ENCODE measurements around the gene COL13A1.

Gene COL13A1

DNA sequence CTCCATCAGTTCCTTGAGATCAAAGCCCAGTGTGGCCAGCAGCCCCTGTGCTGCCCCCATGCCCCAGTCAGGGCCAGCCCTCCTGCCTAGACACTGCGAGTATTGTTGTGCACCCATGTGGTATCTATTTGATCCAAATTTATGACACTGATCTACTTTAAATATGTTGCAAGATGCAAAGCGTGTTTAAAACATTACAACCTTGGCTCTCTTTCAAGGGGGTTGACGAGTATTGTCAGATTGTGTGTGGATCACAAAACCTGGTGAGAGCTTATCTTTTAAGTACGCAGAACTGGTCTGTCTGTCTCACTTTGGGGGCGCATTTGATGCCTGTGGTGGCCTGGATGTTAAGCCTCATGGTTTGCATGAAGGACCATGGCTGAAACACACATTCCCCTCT is 108.9 kb downstream of the COL13A1 start:
- no peak overlapping the region for H3K4me3 ChIP-seq (ENCODE audit: low read length in 2 of 2)
- H3K27me3 ChIP-seq (ENCODE audit: control insufficient read depth in 2 of 2, insufficient read depth in 2 of 2, low read length in 2 of 2): no peaks in the 10 kb centered on the region
- H3K4me1 ChIP-seq (ENCODE audit: control insufficient read depth in 2 of 2, insufficient read depth in 2 of 2, low read length in 2 of 2): peaks cover 20 to 24% of the 10 kb centered on the region in 2 donors
- no peak overlapping the region for H3K9ac ChIP-seq (ENCODE audit: low read depth in 1 of 2, low read length in 2 of 2)
- no peak overlapping the region for H3K27ac ChIP-seq (ENCODE audit: low read depth in 2 of 2, low read length in 2 of 2)
- H3K36me3 ChIP-seq (ENCODE audit: control insufficient read depth in 2 of 2, insufficient read depth in 2 of 2, low read length in 2 of 2): no peaks in the 10 kb centered on the region
- H3K9me3 ChIP-seq (ENCODE audit: control insufficient read depth in 2 of 2, low read length in 2 of 2): no peaks in the 10 kb centered on the region

DNA sequence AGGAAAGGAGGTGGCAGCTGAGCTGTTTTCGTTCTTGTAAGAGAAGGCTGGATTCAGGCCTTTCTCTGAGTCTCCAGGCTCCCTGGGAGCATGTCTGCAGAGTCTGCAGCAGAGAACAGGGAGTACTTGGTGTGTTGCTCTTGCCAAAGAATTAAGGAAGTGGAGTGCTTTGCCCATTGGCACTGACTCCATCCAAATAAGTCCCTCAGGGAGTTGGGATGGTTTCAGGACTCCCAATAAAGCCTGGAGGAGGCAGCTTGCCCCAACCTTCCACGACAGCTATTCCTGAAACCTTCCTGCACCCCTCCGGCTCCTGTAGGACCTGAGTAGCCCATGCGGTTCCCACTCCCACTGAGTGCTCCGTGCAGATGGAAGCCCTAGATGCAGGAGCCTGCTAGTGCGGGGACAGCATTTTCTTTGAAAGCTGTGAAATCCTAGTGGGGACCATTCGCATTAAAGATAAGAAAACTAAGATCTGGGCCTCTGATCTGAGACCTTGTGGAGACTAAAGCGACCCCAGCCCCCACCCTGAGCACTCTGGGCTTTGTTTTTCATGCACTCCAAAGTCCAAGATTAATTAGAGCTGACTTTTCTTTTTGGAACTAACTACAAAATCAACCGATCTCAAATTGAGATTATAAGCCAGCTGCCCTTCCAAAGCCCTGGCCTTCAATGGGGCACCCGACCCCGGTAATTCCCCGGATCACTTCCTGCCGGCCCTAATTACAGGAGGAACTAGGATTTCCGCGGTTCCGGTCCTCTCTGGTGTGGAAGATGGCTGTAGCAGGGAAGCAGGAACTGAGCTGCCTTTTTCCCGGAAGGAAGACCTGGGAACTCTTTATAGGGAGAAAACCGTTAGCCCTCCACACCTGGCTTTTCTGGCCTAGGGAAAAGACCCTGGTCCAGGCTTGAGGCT is 110.2 kb downstream of the COL13A1 start:
- no peaks in the 10 kb centered on the region for H3K9me3 ChIP-seq (ENCODE audit: control insufficient read depth in 2 of 2, low read length in 2 of 2)
- peaks cover 20 to 24% of the 10 kb centered on the region in 2 donors for H3K4me1 ChIP-seq (ENCODE audit: control insufficient read depth in 2 of 2, insufficient read depth in 2 of 2, low read length in 2 of 2)
- H3K4me3 ChIP-seq (ENCODE audit: low read length in 2 of 2): no peak overlapping the region
- H3K36me3 ChIP-seq (ENCODE audit: control insufficient read depth in 2 of 2, insufficient read depth in 2 of 2, low read length in 2 of 2): no peaks in the 10 kb centered on the region
- peaks cover 0 to 3% of the 10 kb centered on the region in 2 donors for H3K27me3 ChIP-seq (ENCODE audit: control insufficient read depth in 2 of 2, insufficient read depth in 2 of 2, low read length in 2 of 2)
- H3K9ac ChIP-seq (ENCODE audit: low read depth in 1 of 2, low read length in 2 of 2): no peak overlapping the region
- H3K27ac ChIP-seq (ENCODE audit: low read depth in 2 of 2, low read length in 2 of 2): peak overlapping the region in 1 of 2 donors; percentile 3

DNA sequence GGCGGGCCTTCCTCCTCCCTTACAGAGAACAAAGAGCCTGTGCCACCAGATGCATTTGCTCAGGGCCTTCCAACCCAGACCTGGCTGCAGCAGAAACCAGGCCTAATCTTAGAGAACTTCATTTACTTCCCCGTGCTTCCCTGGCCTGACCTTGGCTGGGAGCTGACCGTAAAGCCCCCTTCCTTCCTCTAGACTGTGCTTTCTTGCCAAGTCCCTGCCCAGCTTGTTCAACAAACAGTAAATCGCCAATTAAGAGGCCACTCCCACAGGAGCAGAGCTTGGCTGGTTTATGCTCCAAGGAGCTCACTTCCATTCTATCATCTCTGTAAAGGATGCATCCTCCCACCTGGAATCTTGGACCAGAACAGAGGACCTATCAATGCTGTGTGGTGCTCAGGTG is 110.9 kb downstream of the COL13A1 start:
- peaks cover 20 to 24% of the 10 kb centered on the region in 2 donors for H3K4me1 ChIP-seq (ENCODE audit: control insufficient read depth in 2 of 2, insufficient read depth in 2 of 2, low read length in 2 of 2)

DNA sequence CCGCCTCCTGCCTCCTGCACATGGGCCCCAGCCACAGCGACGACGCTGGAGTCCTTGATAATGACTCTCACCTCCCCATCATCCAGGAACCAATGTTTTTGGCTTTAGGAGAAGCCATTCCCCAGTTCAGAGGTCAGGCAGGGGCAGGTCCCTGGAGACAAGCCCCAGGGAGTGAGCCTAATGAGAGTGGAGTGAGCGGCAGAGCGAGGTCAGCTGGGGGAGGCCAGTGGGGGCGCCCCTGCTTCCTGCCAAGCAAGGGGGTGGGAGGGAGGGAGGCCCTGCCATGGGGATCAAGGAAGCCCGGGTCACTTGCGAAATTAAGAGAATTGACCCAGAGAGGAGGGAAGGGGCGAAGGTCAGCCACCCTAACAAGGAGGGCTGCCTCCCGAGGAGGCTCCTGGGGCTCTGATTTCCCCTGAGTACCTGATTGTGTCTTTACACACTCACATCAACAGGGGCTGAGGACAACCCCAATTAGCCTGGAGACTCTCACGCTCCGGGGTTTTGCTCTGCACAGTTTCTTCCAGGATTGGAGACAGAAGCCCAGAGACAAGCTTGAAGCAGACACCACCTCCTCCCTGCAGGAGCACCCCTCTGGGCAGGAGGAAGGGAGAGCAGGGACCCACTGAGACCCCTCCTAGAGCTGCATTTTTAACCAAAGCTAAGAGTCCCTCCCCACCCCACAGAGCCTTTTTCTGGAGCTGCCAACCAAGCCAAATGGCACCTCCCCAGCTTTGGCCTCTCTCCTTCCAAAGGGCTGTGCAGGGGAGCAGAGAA is 112.1 kb downstream of the COL13A1 start:
- Histone ChIP-seq H3K27me3 (ENCODE audit: control insufficient read depth in 2 of 2, insufficient read depth in 2 of 2, low read length in 2 of 2) (peaks cover 0 to 3% of the 10 kb centered on the region in 2 donors), H3K9me3 (ENCODE audit: control insufficient read depth in 2 of 2, low read length in 2 of 2) (no peaks in the 10 kb centered on the region), H3K9ac (ENCODE audit: low read depth in 1 of 2, low read length in 2 of 2) (no peak overlapping the region), H3K27ac (ENCODE audit: low read depth in 2 of 2, low read length in 2 of 2) (no peak overlapping the region), H3K4me1 (ENCODE audit: control insufficient read depth in 2 of 2, insufficient read depth in 2 of 2, low read length in 2 of 2) (peaks cover 16 to 18% of the 10 kb centered on the region in 2 donors), H3K36me3 (ENCODE audit: control insufficient read depth in 2 of 2, insufficient read depth in 2 of 2, low read length in 2 of 2) (no peaks in the 10 kb centered on the region), H3K4me3 (ENCODE audit: low read length in 2 of 2) (no peak overlapping the region)

More for the DNA sequence above, 110.9 kb downstream of the COL13A1 start:
- no peak overlapping the region for H3K4me3 ChIP-seq (ENCODE audit: low read length in 2 of 2)
- no peaks in the 10 kb centered on the region for H3K36me3 ChIP-seq (ENCODE audit: control insufficient read depth in 2 of 2, insufficient read depth in 2 of 2, low read length in 2 of 2)
- H3K27ac ChIP-seq (ENCODE audit: low read depth in 2 of 2, low read length in 2 of 2): no peak overlapping the region
- peaks cover 0 to 3% of the 10 kb centered on the region in 2 donors for H3K27me3 ChIP-seq (ENCODE audit: control insufficient read depth in 2 of 2, insufficient read depth in 2 of 2, low read length in 2 of 2)
- H3K9ac ChIP-seq (ENCODE audit: low read depth in 1 of 2, low read length in 2 of 2): no peak overlapping the region
- H3K9me3 ChIP-seq (ENCODE audit: control insufficient read depth in 2 of 2, low read length in 2 of 2): no peaks in the 10 kb centered on the region

DNA sequence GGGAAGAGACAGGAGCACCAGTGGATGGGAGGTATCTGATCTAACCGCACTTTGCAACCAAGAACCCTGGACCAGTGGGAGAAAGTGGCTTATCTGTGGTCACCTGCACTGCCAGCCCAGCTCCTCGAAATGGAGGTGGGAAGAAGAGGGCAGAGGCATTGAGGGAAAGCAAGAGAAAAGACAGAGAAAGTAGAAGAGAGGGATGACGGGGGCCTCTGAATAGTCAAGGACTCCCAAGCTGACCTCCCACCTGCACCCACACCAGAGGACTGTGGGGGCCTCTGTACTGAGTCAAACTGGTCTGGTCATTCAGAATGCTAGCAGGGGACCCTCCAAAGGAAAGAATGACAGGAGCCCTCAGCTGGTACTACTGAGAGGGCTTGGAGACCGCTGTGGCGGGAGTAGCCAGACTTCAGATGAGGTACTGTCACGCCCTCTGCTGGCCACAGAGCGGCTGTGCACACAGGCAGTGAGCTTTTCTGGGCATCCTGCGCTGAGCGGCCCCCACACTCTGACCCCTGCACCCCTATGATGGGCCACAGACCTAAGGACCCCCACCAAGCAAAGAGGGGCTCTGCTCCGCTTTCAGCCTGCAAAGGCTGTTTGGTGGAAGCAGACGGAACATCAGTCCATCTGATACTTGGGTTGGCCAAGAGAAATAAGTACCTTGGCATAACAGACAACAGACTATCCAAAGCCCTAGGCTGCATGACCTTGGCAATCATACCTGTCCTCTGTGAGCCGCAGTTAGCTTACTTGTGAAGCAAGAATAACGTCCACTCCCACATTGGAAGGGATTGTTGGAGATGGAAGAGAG is 112.9 kb downstream of the COL13A1 start:
- no peaks in the 10 kb centered on the region for H3K9me3 ChIP-seq (ENCODE audit: control insufficient read depth in 2 of 2, low read length in 2 of 2)
- no peak overlapping the region for H3K4me3 ChIP-seq (ENCODE audit: low read length in 2 of 2)
- H3K27ac ChIP-seq (ENCODE audit: low read depth in 2 of 2, low read length in 2 of 2): no peak overlapping the region
- H3K4me1 ChIP-seq (ENCODE audit: control insufficient read depth in 2 of 2, insufficient read depth in 2 of 2, low read length in 2 of 2): peaks cover 16 to 18% of the 10 kb centered on the region in 2 donors
- H3K9ac ChIP-seq (ENCODE audit: low read depth in 1 of 2, low read length in 2 of 2): no peak overlapping the region
- no peaks in the 10 kb centered on the region for H3K36me3 ChIP-seq (ENCODE audit: control insufficient read depth in 2 of 2, insufficient read depth in 2 of 2, low read length in 2 of 2)
- H3K27me3 ChIP-seq (ENCODE audit: control insufficient read depth in 2 of 2, insufficient read depth in 2 of 2, low read length in 2 of 2): peaks cover 0 to 3% of the 10 kb centered on the region in 2 donors

DNA sequence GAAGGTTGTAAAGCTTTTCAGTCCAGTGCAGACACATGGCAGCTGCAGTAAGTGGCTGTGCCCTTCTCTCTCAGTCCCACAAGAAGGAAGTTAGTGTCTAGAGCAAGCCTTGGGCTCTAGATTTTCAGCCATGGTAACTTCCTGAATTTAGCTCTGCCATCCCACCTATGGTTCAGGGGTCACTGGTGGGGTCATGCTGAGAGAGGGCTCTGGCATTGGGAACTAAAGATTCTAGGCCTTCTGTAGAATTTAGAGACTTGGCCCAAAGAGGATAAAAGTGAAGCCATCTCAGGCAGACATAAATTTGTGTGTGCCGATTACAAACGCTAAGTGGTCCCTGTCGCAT is 113.5 kb downstream of the COL13A1 start:
- H3K36me3 ChIP-seq (ENCODE audit: control insufficient read depth in 2 of 2, insufficient read depth in 2 of 2, low read length in 2 of 2): no peaks in the 10 kb centered on the region
- H3K4me3 ChIP-seq (ENCODE audit: low read length in 2 of 2): no peak overlapping the region
- H3K27me3 ChIP-seq (ENCODE audit: control insufficient read depth in 2 of 2, insufficient read depth in 2 of 2, low read length in 2 of 2): peaks cover 0 to 3% of the 10 kb centered on the region in 2 donors
- no peaks in the 10 kb centered on the region for H3K9me3 ChIP-seq (ENCODE audit: control insufficient read depth in 2 of 2, low read length in 2 of 2)
- peaks cover 16 to 17% of the 10 kb centered on the region in 2 donors for H3K4me1 ChIP-seq (ENCODE audit: control insufficient read depth in 2 of 2, insufficient read depth in 2 of 2, low read length in 2 of 2)
- H3K27ac ChIP-seq (ENCODE audit: low read depth in 2 of 2, low read length in 2 of 2): no peak overlapping the region
- no peak overlapping the region for H3K9ac ChIP-seq (ENCODE audit: low read depth in 1 of 2, low read length in 2 of 2)

DNA sequence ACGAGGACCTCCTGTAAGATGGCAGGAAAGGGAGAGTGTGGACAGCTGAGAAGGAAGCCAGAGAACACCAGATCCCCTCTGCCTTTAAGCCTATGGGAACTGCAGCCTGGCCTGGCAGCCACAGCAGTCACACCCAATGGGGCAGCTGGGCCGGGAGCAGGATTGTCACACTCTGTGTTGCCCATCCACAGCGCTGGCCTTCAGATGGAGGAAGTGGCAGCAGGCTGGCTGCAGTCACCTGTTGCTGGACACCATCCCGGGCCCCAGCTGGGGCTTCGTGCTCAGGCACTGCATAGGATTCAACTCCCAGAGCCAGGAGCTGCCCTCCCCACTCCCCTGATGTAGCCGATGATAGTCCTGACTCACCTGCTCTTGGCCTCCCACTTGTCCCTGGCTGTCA is 114.4 kb downstream of the COL13A1 start:
- Histone ChIP-seq H3K4me1 (ENCODE audit: control insufficient read depth in 2 of 2, insufficient read depth in 2 of 2, low read length in 2 of 2) (peaks cover 15 to 16% of the 10 kb centered on the region in 2 donors), H3K9me3 (ENCODE audit: control insufficient read depth in 2 of 2, low read length in 2 of 2) (no peaks in the 10 kb centered on the region), H3K9ac (ENCODE audit: low read depth in 1 of 2, low read length in 2 of 2) (no peak overlapping the region), H3K36me3 (ENCODE audit: control insufficient read depth in 2 of 2, insufficient read depth in 2 of 2, low read length in 2 of 2) (no peaks in the 10 kb centered on the region), H3K4me3 (ENCODE audit: low read length in 2 of 2) (no peak overlapping the region), H3K27me3 (ENCODE audit: control insufficient read depth in 2 of 2, insufficient read depth in 2 of 2, low read length in 2 of 2) (peaks cover 0 to 3% of the 10 kb centered on the region in 2 donors), H3K27ac (ENCODE audit: low read depth in 2 of 2, low read length in 2 of 2) (no peak overlapping the region)

DNA sequence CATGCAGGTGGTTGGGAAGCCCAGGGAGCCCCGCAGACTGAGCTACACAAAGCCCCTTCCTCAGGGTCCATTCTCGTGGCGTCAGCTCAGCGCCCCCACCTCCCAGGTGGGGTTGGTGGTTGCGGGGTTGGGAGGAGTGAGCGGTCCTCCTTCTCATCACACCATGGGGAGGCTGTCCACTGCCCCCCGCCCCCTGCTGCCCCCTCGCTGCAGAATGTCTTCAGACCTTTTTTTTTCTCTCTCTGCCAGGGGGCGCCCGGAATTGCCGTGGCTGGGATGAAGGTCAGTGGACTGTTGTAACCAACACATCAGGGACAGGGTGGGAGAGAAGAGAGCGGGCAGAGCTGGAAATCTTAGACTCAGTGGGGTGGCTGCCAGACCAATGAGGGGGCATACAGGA is 116.3 kb downstream of the COL13A1 start:
- H3K36me3 ChIP-seq (ENCODE audit: control insufficient read depth in 2 of 2, insufficient read depth in 2 of 2, low read length in 2 of 2): no peaks in the 10 kb centered on the region
- no peak overlapping the region for H3K4me3 ChIP-seq (ENCODE audit: low read length in 2 of 2)
- H3K27ac ChIP-seq (ENCODE audit: low read depth in 2 of 2, low read length in 2 of 2): no peak overlapping the region
- H3K27me3 ChIP-seq (ENCODE audit: control insufficient read depth in 2 of 2, insufficient read depth in 2 of 2, low read length in 2 of 2): peaks cover 0 to 3% of the 10 kb centered on the region in 2 donors
- H3K4me1 ChIP-seq (ENCODE audit: control insufficient read depth in 2 of 2, insufficient read depth in 2 of 2, low read length in 2 of 2): peaks cover 3 to 6% of the 10 kb centered on the region in 2 donors
- no peak overlapping the region for H3K9ac ChIP-seq (ENCODE audit: low read depth in 1 of 2, low read length in 2 of 2)
- H3K9me3 ChIP-seq (ENCODE audit: control insufficient read depth in 2 of 2, low read length in 2 of 2): no peaks in the 10 kb centered on the region

DNA sequence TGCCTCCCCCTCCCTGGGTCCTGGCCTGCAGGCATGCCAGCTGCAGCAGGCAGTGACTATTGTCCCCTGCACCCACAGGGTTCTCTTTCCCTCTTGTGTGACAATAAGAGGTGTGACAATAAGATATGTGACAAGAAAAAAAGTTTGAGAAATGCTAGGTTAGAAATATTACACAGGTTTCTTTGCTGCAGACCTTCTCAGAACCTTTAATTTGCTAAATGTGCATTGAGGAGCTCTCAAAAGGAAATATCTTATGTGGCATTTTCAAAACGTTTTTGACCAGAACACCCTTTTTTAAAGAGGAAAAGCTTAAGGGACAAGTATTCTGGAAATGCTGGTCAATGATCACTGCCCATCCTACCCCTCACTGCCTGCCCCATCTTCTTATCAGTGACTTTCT is 117.5 kb downstream of the COL13A1 start:
- H3K36me3 ChIP-seq (ENCODE audit: control insufficient read depth in 2 of 2, insufficient read depth in 2 of 2, low read length in 2 of 2): no peaks in the 10 kb centered on the region
- peaks cover 0 to 3% of the 10 kb centered on the region in 2 donors for H3K4me1 ChIP-seq (ENCODE audit: control insufficient read depth in 2 of 2, insufficient read depth in 2 of 2, low read length in 2 of 2)
- H3K27ac ChIP-seq (ENCODE audit: low read depth in 2 of 2, low read length in 2 of 2): no peak overlapping the region
- no peak overlapping the region for H3K9ac ChIP-seq (ENCODE audit: low read depth in 1 of 2, low read length in 2 of 2)
- H3K9me3 ChIP-seq (ENCODE audit: control insufficient read depth in 2 of 2, low read length in 2 of 2): no peaks in the 10 kb centered on the region
- no peak overlapping the region for H3K4me3 ChIP-seq (ENCODE audit: low read length in 2 of 2)
- H3K27me3 ChIP-seq (ENCODE audit: control insufficient read depth in 2 of 2, insufficient read depth in 2 of 2, low read length in 2 of 2): peaks cover 0 to 3% of the 10 kb centered on the region in 2 donors
